Stimulated activated CD8-positive, alpha-beta memory T cell treated with anti-CD3 and anti-CD28 coated beads, Interleukin-12 subunit alpha, Interleukin-12 subunit beta, amount 100 ng/mL, for 4 hours (primary cell): ENCODE data around the gene ANO6.
"Not testable (repeated sequence)": the region's sequence is repeated elsewhere in the genome, so short reads cannot be mapped to it uniquely, and the experiment has no call there.

Experiments used
- DNase-seq: peaks from one replicate; pipeline ENCODE4 v3.0.0-alpha.2; 2020; ENCODE audit warnings: low read depth

ANO6 gene

GRCh38 chr12:45350861-45351260 is 135.0 kb downstream of the ANO6 start:
- DNase-seq, result no peak

DNA sequence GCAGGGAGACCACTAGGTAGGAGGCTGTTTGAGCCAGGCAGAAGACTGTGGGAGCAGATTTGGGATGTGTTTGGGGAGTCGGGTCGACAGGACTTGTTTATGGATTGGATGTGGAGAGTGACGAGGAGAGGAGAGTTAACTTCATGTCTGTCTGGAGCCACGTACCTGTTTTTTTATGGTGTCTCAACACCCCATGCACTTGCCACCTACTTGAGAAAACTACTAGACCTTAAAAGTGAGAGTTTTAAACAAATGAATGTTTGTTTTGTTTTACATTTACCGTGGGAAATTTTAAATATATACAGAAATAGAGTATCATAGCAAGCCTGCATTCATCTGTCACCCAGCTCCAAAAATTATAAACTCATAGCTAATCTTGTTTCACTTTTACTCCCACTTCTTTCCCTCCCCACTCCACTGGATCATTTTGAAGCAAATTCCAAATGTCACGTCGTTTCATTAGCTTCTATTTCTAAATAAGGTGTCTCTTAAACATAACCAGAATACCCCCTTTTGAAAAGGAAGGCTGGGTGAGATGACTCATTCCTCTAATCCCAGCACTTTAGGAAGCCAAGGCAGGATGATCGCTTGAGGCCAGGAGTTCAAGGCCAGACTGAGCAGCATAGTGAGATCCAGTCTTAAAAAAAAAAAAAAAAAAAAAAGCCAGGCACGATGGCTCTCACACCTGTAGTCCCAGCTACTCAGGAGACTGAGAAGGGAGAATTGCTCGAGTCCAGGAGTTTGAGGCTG is 136.2 kb downstream of the ANO6 start:
- DNase-seq, result no peak

- no peak for DNase-seq
Observed at GRCh38 chr12:45353944-45354343, 138.0 kb downstream of the ANO6 start.

DNA sequence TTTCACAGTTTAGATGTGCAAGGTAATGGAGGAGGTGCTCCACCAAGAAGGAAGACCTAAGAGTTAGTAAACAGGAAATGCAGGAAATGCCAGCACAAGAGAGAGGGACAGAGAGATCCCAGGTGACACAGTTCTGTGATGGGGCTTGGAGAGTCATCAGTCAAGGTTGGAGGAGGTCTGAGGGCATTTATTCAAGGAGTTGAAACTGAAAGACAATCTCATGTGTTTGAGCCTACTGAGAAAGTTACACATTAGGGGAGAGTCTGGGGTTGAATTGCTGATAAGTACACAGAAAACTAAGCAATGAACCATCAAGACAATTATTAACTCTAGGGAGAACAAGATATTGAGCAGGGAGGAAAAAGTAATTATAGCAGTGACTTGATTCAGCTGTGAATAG is 138.5 kb downstream of the ANO6 start:
- no peak for DNase-seq

DNA sequence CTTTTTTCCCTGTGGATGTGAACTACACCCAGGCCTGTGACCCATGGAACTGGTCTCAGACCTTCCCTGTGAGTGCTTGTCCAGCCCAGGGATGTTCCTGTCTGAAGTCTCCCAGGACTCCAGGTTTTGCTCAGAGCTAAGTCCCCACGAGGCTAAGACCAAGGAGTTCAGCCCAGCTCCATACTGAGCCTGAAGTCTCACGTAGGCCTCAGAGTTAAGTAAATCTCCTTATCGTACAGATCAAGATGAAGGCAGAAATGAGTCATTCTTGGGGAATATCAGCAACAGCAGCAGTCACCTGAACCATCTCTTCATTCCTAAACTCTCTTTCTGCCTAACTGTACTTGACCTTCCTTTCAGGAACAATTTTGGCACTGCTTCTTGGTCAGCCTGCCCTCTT is 139.8 kb downstream of the ANO6 start:
- DNase-seq, result no peak

- DNase-seq, result no peak
Observed at GRCh38 chr12:45356822-45357538, 141.1 kb downstream of the ANO6 start.

GRCh38 chr12:45357539-45358417 is 141.9 kb downstream of the ANO6 start:
- no peak for DNase-seq

- DNase-seq, result no peak
Observed at GRCh38 chr12:45362291-45362690, 146.4 kb downstream of the ANO6 start.

GRCh38 chr12:45363903-45364302 is 148.0 kb downstream of the ANO6 start:
- no peak for DNase-seq

- no peak for DNase-seq
Observed at GRCh38 chr12:45368841-45369489, 153.1 kb downstream of the ANO6 start.

- DNase-seq, result no peak
Observed at GRCh38 chr12:45377815-45378214, 161.9 kb downstream of the ANO6 start.

GRCh38 chr12:45379261-45379660 is 163.4 kb downstream of the ANO6 start:
- DNase-seq, result no peak

DNA sequence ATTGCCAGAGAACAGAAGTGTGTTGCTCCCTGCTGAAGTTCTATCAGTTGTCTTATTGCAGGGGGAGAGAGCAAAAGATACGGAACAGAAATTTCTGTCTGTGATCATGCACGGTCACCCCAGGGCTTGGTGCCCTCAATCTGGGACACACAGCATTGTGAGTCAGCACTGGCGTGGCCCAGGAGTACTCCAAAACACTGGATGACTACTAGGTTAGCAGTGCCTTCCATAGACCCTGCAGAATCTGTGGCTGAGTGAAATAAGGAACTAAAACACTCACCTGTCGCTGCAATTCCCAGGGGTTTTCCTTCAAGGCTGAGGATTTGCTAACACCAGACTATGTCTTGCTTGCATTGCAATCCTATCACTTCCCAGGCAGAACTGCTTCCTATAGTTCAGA is 165.5 kb downstream of the ANO6 start:
- no peak for DNase-seq

DNA sequence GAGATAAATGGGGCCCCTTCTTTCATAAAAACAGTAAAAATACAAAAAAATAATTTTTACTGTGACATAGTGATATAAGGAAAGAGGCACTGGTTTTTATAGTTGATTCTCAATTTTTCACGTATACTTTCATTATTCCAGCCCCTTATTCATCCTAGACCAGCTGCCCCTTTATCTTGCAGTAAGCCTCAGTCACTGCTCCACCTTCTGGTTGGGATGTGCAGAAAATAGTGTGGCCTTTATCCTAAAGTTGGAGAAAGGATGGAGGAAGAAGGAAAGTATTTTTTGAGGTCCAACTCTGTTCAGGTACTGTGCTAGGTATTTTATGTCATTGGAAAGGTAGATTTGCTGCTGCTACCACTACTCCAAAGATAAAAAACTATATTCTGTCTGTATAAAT is 172.7 kb downstream of the ANO6 start:
- DNase-seq, result no peak

DNA sequence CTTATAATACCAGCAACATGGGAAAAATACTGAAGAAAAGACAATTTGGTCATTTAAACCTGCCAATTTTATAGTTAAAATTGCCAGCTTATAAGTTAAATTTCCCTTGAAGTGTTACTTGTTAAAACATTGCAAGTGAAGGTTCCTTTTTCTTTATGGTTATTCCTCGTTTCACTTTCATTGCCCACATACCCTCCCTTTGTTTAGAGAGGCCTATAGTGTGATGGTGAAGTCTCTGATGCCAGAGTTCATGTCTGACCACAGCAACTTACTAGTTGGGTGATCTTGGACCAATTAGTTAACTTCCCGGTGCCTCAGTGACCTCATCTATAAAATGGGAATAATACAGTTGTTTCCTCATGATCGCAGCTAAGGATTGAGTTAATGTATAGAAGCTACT is 173.5 kb downstream of the ANO6 start:
- no peak for DNase-seq

- not testable (repeated sequence) for DNase-seq
Observed at GRCh38 chr12:45397499-45397898, 181.6 kb downstream of the ANO6 start.

- DNase-seq, result no peak
Observed at GRCh38 chr12:45398552-45398951, 182.7 kb downstream of the ANO6 start.

- DNase-seq, result no peak
Observed at GRCh38 chr12:45400991-45401390, 185.1 kb downstream of the ANO6 start.

DNA sequence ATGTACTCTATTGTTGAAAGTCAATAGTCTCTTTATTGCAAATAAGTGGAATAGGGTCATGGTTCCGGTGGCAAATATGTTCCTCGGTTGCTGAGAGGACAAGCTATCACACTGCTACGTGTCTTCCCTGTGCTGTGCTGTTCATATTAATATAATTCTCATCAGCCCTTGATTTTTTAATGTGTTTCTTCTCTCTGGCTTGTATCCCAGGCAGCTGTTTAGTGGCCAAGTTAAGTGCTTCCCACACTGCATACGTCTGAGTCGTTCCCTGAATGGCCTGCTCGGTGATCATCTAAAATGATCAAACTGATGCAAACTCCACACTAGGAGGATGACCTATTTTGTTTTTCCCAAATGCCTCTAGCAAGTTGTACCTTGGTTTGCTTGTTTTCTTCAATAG is 186.4 kb downstream of the ANO6 start:
- no peak for DNase-seq

DNA sequence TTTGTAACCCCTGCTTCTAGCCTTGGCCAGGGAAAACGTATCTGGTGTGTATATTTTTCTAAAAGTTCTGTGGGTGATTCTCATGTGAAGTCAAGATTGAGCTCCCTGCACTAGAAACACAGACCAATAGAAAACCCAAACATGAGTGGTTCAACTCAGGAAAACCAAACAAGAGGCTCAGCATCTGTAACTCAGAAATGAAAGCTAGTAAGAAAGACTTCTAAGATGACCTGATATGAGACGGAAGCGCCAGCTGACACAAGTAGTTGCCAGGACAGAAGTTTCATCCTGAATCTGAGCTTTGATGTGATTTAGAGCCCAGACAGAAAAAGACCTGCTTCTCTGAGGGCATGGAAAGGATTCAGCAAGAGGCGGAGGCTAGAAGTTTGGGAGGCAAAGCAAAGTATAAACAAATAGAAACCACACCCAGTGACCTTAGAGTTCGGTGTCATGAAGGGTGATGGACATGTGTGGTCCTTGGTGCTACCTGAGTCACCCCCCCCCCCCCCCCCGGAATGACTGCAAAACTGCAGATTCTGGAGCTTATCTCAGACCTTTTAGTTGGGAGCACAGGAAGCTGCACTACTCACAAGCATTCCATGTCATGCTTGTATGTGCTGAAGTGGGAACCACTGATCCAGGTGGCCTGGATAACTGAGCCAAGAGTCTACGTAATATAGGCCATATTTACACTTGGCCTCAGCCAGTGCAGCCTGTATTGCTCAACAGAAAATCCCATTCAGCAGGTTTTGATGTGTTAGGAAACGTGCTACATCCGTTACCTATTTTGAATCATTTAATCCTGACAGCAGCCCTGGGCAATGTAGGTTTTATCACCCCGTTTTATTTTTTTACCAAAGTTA is 191.3 kb downstream of the ANO6 start:
- DNase-seq, result no peak
